Putamen (tissue), 1 donor: ENCODE results near the gene TTC7B.
"Not testable (repeated sequence)": the region's sequence is repeated elsewhere in the genome, so short reads cannot be mapped to it uniquely, and the experiment has no call there.

Experiments used
- DNase-seq: peaks from one replicate; pipeline ENCODE4 v3.0.0-alpha.2; 2016; ENCODE audit warnings: low spot score

Gene TTC7B

DNA sequence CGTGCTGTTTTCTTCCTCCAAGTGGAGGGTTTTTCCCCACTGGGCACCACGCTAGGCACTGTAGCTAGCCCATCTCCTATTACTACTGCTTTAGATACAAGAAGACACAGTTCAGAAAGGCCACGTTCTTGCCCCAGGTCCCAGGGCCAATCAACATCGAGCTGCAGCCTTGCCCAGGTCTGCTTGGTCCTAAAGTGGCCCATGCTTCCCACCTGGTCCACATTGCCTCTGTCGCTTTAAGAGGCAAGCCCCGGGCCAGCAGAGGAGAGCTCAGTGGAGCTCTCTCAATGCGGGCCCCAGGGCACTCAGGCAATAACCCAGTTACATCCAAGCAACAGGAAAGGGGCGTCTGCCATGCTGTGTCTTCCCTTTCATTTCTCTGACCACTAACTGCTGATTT, 271.3 kb downstream of the TTC7B start:
- DNase-seq = no peak

DNA sequence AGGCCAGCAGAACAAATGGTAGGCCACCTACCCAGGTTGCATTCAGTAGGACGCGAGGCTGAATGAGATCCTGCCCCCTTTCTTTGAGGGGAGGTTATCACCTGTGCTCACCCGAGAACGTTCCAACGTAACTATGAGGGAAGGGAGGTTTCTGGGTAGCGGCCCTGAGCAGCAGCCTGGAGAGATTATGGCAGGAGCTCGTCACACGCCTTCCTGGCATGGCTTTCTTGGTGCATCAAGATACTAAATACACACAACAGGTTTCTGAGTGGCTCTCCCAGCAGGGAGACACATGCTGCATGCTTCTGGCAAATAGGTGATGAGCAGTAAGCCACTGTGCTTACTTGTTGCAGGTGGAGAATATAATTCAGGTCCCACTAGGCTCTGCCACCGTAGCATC, 271.7 kb downstream of the TTC7B start:
- DNase-seq = no peak

DNA sequence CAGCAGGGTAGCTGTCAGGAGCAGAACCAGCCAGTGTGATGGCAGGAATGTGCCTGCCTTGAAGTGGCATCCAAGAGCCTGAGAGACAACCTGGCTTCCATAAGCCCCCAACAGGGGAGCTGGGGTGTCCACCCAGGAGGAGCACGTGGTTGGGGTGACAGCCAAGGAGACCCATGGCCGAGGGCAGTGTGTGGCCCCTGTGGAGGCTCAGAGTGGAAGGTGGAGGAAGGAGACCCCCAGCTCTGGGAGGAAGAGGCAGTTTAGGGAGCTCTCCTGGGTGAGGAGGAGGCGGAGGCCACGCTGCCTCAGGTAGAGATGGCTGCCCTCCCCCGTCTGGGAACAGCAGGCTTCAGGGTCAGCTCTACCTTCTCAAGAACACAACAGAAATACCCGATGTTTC, 272.4 kb downstream of the TTC7B start:
- no peak for DNase-seq

DNA sequence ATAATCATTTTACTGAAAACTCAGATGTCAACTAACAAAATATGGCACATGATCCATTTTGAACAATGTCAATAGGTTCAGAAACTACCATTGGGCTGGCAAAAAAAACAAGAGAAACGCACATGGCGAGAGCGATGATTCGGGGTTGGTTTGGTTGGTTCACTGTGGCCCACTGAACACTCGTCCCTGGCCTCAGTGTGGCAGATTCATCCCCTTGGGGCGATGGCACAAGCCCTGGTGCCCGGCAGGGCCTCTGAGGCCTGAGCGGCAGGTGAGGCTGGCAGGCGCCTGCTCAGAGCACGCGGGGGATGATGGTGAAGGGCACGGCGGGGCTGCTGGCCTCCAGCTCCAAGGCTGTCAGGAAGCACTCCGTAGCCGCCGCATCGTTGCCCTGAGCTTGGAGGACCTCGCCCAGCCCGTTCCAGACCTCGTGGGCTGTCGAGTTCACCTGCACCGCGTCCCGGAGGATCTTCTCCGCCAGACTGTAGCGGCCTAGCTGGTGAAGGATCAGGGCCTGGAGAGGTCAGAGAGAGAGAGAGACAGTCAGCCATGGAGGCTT, 275.1 kb downstream of the TTC7B start:
- DNase-seq = no peak

DNA sequence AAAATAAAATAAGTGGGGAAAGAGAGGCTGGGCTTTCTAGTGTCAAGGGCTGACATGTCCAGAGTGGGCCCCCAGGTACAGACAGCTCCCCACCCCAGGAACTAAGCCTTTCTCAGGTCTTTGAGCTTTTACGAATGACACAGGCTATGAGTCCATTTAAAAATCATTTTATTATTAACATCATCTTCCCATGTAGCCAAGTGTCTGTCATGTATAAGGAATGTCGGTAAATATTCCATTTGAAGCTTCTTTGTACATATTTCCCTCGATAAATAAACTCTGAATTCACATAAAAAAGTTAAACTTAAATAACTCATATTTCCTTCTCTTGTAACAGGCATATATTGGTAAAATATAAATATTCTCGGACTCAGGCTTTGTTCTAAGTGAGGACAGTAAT, 275.8 kb downstream of the TTC7B start:
- no peak for DNase-seq

DNA sequence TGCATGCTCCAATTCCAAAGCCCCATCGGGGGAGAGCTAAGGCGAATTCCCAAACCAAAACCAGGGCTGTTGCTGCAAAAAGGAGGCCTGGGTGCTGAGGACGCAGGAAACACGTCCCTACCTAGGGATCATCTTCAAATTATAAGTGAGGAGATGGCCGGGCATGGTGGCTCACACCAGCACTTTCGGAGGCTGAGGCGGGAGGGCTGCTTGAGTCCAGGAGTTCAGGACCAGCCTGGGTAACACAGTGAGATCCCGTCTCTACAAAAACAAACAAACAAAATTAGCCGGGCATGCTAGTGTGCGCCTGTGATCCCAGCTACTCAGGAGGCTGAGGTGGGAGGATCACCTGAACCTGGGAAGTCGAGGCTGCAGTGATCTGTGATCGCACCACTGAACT, 276.2 kb downstream of the TTC7B start:
- no peak for DNase-seq

DNA sequence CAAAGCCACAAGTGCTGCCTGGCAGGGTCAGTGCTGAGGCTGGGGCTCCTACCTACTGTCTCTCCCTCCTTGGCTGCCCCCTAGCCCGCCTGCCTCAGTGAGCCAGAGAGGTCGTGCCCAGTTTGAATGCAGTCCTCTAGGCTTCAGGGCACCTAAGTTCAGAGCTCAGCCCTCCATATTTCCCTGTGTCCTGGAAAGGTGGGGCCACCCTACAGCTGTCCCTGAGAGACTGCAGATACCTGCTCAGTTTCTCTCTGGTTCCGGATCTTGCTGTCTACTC, 276.8 kb downstream of the TTC7B start:
- DNase-seq = no peak

DNA sequence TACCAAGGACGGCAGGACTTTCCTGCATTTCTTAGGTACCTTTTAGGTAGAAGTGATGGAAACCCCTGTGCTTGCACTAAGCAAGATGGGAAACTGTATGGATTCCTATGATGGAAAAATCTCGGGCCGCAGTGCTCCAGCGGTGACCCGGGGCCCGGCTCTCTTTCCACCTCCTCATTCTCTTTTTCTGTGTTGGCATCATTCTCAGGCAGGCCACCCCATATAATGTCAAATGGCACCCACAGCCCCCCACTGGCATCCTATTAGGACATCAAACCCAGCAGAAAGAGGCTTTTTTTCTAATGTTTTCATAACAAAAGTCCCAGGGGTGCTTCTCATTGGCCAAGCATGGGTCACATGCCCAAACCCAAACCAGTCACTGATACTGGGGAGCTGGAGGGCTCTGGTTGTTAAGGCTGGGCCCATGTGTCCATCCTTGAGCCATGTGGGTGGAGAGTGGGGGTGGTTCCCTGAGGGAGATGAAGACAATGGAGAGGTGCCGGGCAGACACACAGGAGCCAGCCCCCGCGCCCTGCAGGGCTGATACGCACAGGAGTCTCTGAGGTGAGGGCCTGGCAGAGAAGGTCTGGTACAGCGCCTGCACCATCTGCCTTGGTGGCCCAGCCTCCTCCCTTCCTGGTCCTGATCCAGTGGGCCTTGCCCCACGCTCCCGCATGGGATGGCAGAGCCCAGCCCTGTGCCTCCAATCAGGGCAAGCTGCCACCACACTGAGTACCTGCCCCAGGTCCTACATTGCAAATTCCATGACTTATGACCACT, 277.3 kb downstream of the TTC7B start:
- DNase-seq = no peak

DNA sequence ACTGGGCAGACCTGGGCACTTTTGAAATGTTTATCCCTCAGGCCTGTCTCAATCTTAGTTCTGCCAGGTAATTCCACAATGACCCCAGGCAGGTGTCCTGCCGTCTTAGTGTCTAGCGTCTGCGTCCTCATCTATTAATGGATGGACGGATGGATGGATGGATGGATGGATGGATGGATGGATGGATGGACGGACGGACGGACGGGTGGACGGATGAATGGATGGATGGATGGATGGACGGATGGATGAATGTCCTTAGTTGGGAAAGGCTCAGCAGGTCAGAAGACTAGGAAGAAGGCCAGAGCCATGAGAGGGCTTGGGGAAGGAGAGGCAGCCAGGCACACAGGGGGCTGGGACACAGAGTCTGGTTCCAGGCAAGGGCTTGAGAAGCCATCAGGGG, 278.1 kb downstream of the TTC7B start:
- no peak for DNase-seq

DNA sequence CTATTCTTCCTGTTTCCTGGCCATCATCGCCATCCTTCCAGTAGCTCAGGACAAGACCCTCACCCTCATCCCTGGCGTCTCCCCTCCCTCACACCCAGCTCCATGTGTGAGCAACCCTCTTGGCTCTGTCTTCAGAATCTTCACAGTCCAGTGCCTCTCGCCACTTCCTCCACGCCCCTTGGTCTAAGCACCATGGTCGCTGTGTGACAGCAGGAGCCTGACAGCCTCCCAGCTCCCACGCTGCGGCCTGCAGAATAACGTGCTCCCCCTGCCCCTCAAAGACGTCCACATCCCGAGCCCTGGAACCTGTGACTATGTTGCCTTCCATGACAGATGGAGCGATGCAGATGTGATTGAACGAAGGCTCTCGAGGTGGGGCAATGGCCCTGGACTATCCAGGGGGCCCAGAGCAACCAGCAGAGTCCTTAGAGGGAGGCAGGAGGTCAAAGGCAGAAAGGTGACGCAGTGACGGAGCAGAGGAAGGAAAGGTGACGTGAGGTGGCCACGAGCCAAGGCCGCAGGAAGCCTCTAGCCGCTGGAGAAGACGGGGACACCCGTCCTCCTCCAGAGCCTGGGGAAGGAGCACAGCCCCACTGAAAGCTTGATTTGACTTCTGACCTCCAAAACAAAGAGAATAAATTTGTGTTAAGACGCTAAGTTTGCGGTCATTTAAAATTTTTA, 279.6 kb downstream of the TTC7B start:
- DNase-seq = no peak

DNA sequence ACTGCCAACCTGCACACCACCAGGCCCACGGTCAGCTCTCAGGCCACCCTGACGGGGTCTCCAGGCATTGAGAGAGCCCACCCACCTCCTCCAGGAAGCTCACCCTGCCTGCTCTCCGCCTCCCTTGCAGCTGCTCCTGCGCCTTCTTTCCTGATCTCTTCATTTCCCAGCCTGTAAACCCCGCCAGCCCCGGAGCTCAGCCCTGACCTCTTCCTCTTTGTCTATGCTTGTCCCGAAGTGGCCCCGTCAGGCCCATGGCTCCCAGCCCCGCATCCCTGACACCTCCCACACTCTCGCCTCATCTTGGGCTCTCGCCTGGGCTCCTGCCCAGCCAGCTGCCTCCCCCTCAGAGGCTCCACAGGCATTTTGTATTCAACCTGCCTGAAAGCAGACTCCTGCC, 280.1 kb downstream of the TTC7B start:
- DNase-seq = no peak

DNA sequence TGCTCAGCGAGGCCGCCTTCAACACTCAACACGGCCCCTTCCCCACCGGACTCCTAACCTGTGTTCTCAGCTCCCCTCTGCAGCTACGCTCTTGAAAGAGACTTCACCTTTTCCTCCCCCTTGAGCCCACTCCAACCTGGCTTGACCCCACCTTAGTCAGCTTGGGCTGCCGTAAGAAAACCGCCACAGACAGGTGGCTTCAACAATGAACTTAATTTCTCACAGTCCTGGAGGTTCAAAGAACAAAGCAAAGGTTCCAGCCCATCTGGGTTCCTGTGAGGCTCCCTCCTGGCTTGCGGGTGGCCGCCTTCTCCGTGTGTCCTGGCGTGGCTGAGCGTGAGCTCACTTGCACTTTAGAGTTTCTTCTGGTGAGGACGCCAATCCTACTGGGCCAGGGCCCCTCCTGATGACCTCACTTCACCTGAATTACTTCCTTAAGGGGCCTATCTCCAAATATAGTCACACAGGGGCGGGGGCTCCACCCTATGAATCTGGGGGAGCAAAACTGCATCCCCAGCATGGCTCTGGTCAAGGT, 280.6 kb downstream of the TTC7B start:
- no peak for DNase-seq

DNA sequence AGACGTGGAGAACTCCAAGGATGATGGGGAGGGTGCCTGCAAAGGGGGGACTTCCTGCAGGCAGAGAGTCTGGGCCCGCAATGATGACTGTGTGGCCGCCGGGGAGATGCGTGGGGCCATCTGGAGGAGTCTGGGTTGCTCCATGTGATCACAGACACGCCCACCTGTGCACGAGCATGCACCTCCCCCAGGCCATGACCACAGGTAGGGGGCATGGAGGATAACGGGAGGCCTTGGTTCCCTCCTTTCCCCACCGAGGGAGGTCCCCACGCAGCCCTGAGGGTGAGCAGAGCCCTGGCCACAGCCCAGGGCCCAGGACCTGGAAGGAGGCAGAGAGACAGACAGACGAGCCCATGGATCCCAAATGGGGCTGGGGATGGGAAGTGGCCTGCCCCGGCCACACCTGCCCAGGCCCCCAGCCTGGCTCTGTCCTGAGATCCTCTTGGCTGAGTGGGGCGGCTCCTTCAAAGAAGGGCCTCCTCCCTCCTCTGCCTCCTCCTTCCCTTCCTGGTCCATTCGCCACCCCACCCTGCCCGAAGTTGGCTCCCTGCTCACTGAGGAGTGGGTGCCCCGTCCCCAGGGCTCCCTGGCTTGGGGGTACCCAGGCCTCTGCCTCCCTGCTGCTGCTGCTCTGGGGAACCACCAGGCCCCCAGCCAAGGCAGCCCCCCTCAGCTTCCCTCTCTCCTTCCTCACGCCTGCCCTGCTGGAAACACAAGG, 281.2 kb downstream of the TTC7B start:
- DNase-seq = no peak

DNA sequence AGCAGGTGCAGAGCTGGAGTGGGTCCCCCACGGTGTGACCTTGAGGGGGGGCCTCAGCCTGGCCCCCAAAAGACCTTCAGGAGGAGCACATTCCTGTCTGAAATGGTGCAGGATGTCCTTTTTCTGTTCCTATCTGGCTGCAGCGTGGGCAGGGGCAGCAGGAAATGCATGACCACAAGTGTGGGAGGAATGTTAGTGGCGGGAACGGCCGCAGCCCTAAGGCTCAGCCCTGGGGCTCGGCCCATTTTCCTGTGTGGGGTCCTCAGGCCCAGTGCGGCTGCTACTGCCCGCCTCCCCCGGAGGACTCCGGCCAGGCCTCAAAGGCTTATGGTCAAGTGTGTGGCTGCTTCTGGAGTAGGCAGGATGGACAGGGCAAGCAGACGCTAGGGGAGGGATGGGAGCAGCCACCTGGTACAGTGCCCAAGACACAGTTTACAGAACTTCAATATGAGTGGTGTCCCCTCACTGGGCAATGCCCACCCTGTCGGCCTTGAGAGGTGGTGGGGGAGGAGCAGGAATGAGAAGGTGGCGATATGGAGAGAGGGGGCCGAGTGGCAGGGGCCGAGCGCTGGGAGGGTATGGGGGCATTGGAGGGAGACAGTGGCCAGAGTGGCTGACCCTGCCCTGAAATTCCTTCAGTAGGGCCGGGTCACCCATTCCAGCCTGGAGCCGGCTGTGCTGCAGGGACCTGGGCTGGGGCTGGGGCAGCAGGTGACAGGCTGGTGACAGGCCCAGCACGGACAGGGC, 282.0 kb downstream of the TTC7B start:
- DNase-seq = no peak

DNA sequence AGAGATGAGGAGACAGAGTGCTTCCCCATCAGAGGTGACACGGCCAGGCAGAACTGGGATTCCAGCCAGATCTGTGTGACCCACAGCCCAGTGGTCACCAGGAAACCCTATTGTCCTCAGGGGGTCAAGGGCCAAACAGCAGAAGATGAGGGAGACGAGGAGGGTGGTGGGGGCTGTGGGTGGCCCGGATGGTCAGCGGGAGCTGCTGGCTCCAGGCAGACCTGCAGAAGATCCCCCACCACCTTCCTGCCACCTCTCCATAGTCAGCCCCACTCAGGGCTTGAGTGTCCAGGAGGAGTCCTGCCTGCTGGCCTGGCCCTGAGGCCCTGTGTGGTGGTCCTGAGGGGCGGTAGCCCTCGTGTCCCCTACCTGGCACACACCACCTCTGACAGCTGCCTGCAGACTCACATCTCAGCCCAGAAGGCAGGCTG, 282.6 kb downstream of the TTC7B start:
- DNase-seq = no peak

DNA sequence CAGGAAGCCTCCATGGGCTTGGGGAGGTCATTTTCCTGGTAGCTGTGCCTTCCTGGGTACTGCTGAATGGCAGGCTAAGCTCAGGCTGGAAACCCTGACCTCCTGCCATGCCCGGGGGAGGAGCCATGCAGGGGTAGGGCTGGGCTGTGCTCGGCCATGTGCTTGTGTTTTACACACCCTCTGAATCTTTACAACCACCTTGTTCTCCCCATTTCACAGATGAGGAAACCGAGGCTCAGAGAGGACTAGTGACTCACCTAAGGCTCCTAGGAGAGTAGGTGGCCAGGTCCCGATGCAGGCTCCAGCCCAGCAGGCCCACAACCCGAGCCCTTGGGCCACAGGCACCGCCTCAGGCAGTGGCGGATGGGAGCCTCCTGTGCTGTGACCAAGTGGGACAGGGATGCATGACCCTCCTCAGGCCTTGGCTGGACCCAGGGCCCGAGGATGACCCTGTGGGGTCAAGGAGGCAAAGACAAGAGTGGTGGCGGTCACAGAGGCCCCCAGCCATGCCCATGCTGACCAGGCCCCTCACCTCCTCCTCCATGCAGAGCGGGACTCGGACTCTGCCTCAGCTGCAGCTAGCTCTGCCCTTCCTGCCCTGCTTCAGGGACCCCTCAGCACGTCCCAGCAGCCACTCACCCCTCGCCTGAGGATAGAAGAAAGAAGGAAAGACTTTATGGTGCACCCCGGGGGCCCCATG, 283.3 kb downstream of the TTC7B start:
- no peak for DNase-seq

DNA sequence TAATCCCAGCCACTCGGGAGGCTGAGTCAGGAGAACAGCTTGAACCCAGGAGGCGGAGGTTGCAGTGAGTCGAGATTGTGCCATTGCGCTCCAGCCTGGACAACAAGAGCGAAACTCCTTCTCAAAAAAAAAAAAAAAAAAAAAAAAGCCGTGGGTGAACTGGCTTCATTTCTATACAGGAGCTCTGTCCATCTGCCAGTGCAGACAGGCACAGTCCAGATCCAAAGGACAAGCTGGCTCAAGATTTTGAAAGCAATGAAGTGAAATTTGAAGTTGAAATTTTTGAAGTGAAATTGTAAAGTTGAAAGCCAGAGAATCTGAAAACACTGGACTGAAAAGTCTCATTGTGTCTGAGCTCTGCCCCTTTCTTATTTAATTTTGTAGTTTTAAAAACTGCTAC, 284.7 kb downstream of the TTC7B start:
- no peak for DNase-seq

DNA sequence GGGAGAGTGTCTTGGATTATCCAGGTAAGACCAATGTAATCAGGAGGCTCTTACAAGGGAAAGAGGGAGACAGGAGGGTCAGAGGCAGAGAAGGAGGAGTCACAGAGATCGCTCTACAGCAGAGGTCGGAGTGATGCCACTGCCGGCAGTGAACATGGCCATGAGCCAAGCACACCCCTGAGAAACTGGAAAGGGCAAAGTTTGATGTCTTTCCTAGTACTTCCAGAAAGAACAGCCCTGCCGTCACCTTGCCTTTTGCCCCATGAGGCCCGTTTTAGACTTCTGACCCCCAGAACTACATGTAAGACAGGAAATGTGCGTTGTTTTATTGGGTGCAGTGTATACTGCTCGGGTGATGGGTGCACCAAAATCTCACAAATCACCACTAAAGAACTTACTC, 285.7 kb downstream of the TTC7B start:
- no peak for DNase-seq

DNA sequence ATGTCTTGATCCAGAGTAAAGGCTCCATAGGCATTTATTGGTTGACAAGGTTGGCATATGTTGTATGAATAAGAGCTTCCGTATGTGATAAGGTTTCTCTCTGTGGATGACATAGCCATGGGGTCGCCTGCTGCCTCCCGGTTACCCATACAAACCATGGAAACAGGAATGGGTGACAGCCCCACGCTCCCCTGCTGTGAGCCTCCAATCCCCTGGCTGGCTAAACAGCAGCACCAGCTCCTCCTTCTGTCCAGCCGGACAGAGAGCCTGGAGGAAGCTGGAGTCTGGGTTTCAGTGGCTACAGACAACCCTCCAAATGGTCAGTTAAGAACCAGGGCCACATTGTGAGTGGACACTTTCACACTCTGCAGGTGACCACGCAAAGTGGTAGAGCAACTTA, 288.3 kb downstream of the TTC7B start:
- no peak for DNase-seq

DNA sequence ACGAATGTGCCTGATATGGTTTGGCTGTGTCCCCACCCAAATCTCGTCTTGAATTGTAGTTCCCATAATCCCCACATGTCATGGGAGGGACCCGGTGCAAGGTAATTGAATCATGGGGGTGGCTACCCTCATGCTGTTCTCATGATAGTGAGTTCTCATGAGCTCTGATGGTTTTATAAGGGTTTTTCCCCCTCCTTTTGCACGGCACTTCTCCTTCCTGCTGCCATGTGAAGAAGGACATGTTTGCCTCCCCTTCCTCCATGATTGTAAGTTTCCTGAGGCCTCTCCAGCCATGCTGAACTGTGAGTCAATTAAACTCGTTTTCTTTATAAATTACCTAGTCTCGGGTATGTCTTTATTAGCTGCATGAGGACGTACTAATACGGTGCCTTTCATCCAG, 289.7 kb downstream of the TTC7B start:
- DNase-seq = not testable (repeated sequence)

DNA sequence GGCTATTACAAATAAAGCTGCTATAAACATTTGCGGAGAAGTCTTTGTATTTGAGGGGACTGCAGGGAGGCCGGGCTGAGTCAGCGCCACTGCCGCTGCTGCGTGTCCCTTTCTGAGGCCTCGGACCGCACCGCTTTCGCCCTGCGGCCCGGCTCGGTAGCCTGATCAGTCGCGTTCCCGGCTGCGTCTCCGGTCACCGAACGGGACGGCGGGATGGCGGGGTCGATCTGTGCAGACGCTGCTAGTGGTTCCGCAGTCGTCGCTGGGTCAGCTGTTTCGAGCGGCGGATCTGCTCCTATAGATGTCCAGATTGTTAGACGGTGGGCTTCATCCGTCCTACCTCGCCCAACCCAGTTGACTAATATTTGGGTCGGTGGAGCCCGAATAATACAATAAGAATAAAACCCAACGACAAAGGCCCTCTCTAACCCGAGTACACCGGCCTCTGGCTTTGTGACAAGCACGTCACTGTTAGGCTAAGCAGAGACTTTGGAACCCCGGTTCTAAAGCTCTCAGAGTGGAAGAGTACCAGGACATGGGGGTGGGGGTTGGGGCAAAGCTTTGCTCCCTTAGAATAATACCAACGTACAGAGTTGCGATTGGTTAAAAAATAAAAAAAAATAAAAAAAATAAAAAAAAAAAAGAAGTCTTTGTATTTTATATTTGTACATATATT, 290.7 kb downstream of the TTC7B start:
- not testable (repeated sequence) for DNase-seq
